AG04450 (cell line): ENCODE results near the gene APOA4. TPM values are rescaled to one million over a fixed set of nuclear protein-coding genes. Genes with fewer than 3 reads are reported as not detected.

Source experiments
- CTCF ChIA-PET: fragments of 300-600, 350-600 bp; formaldehyde crosslinking; extraction: SDS; loops from one replicate; lab custom pipeline; 2022; ENCODE audit warnings: antibody characterized with exemption, inconsistent platforms; lab: Charles Lee
- POLR2A ChIA-PET: fragments of 350-600 bp; formaldehyde crosslinking; extraction: SDS; loops from one replicate; lab custom pipeline; 2021; ENCODE audit warnings: antibody characterized with exemption, inconsistent platforms; lab: Yijun Ruan, JAX
- DNase-seq: peaks from one replicate; pipeline ENCODE4 v3.0.0-alpha.2; 2011; ENCODE audit warnings: low read depth, low spot score
- H3K27ac ChIP-seq: one replicate; pipeline ENCODE4 v1.5.1; 2012; ENCODE audit warnings: low read depth, low read length, control low read depth
- H3K27me3 ChIP-seq: one replicate; pipeline ENCODE4 v1.6.0; 2012; ENCODE audit warnings: low read length; ENCODE audit not compliant: control insufficient read depth, insufficient read depth
- H3K4me3 ChIP-seq: 2 replicates; pipeline ENCODE4 v1.5.1; 2011; ENCODE audit warnings: mild to moderate bottlenecking, low read depth, low read length, control low read depth
- H3K9me3 ChIP-seq: 2 replicates; pipeline ENCODE4 v1.5.1; 2012; ENCODE audit warnings: low read length; ENCODE audit not compliant: control insufficient read depth, insufficient read depth
- polyA plus RNA-seq: library from polyadenylated mRNA; depleted of rRNA; stranded (reverse); fragments of >200 nt; gene quantifications from 2 replicates; pipeline ENCODE4 v1.2.3, GENCODE V29; 2011
- TF ChIP-seq, protein P1 (sequence below): IDR thresholded peaks from 2 replicates; pipeline ENCODE4 v1.5.1; 2011; ENCODE audit warnings: low read depth, low read length, control low read depth, inconsistent platforms

APOA4 gene
- polyA plus RNA-seq, 1 experiment, result not detected

DNA sequence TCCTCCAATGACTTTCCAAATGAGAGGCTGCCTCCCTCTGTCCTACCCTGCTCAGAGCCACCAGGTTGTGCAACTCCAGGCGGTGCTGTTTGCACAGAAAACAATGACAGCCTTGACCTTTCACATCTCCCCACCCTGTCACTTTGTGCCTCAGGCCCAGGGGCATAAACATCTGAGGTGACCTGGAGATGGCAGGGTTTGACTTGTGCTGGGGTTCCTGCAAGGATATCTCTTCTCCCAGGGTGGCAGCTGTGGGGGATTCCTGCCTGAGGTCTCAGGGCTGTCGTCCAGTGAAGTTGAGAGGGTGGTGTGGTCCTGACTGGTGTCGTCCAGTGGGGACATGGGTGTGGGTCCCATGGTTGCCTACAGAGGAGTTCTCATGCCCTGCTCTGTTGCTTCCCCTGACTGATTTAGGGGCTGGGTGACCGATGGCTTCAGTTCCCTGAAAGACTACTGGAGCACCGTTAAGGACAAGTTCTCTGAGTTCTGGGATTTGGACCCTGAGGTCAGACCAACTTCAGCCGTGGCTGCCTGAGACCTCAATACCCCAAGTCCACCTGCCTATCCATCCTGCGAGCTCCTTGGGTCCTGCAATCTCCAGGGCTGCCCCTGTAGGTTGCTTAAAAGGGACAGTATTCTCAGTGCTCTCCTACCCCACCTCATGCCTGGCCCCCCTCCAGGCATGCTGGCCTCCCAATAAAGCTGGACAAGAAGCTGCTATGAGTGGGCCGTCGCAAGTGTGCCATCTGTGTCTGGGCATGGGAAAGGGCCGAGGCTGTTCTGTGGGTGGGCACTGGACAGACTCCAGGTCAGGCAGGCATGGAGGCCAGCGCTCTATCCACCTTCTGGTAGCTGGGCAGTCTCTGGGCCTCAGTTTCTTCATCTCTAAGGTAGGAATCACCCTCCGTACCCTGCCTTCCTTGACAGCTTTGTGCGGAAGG, 9.5 kb upstream of the APOA4 start:
- TF ChIP-seq, protein P1, sequence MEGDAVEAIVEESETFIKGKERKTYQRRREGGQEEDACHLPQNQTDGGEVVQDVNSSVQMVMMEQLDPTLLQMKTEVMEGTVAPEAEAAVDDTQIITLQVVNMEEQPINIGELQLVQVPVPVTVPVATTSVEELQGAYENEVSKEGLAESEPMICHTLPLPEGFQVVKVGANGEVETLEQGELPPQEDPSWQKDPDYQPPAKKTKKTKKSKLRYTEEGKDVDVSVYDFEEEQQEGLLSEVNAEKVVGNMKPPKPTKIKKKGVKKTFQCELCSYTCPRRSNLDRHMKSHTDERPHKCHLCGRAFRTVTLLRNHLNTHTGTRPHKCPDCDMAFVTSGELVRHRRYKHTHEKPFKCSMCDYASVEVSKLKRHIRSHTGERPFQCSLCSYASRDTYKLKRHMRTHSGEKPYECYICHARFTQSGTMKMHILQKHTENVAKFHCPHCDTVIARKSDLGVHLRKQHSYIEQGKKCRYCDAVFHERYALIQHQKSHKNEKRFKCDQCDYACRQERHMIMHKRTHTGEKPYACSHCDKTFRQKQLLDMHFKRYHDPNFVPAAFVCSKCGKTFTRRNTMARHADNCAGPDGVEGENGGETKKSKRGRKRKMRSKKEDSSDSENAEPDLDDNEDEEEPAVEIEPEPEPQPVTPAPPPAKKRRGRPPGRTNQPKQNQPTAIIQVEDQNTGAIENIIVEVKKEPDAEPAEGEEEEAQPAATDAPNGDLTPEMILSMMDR, result no peak
- CTCF ChIA-PET, result interaction anchor here (5.3 kb wide), 1 partner anchor 39 kb away, joined by 138 read pairs; the partner anchor contains the start of gene APOA5

DNA sequence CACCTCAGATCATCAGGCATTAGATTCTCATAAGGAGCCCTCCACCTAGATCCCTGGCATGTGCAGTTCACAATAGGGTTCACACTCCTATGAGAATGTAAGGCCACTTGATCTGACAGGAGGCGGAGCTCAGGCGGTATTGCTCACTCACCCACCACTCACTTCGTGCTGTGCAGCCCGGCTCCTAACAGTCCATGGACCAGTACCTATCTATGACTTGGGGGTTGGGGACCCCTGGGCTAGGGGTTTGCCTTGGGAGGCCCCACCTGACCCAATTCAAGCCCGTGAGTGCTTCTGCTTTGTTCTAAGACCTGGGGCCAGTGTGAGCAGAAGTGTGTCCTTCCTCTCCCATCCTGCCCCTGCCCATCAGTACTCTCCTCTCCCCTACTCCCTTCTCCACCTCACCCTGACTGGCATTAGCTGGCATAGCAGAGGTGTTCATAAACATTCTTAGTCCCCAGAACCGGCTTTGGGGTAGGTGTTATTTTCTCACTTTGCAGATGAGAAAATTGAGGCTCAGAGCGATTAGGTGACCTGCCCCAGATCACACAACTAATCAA, 8.8 kb upstream of the APOA4 start:
- Histone ChIP-seq H3K4me3 (no peak overlapping the region), H3K27ac (no peak overlapping the region), H3K9me3 (no peaks in the 10 kb centered on the region), H3K27me3 (peaks cover 2% of the 10 kb centered on the region)
- TF ChIP-seq, protein P1, result no peak
- ChIA-PET CTCF (no interaction called here), POLR2A (no interaction called here)
- DNase-seq, result no peak

More for the DNA sequence above, 9.5 kb upstream of the APOA4 start:
- no peak overlapping the region for H3K27ac ChIP-seq
- no peak overlapping the region for H3K4me3 ChIP-seq
- POLR2A ChIA-PET, result no interaction called here
- H3K27me3 ChIP-seq, result no peaks in the 10 kb centered on the region
- H3K9me3 ChIP-seq, result no peaks in the 10 kb centered on the region
- no peak for DNase-seq

DNA sequence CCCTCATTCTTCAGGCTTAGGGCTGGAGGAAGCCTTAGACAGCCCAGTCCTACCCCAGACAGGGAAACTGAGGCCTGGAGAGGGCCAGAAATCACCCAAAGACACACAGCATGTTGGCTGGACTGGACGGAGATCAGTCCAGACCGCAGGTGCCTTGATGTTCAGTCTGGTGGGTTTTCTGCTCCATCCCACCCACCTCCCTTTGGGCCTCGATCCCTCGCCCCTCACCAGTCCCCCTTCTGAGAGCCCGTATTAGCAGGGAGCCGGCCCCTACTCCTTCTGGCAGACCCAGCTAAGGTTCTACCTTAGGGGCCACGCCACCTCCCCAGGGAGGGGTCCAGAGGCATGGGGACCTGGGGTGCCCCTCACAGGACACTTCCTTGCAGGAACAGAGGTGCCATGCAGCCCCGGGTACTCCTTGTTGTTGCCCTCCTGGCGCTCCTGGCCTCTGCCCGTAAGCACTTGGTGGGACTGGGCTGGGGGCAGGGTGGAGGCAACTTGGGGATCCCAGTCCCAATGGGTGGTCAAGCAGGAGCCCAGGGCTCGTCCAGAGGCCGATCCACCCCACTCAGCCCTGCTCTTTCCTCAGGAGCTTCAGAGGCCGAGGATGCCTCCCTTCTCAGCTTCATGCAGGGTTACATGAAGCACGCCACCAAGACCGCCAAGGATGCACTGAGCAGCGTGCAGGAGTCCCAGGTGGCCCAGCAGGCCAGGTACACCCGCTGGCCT, 7.2 kb upstream of the APOA4 start:
- Histone ChIP-seq H3K9me3 (no peaks in the 10 kb centered on the region), H3K27ac (no peak overlapping the region), H3K27me3 (peaks cover 2% of the 10 kb centered on the region), H3K4me3 (no peak overlapping the region)
- DNase-seq, result no peak
- ChIA-PET CTCF (interaction anchor here (0.7 kb wide), 1 partner anchor 39 kb away, joined by 3 read pairs; the partner anchor contains the start of gene APOA5), POLR2A (no interaction called here)
- TF ChIP-seq, protein P1, result no peak

DNA sequence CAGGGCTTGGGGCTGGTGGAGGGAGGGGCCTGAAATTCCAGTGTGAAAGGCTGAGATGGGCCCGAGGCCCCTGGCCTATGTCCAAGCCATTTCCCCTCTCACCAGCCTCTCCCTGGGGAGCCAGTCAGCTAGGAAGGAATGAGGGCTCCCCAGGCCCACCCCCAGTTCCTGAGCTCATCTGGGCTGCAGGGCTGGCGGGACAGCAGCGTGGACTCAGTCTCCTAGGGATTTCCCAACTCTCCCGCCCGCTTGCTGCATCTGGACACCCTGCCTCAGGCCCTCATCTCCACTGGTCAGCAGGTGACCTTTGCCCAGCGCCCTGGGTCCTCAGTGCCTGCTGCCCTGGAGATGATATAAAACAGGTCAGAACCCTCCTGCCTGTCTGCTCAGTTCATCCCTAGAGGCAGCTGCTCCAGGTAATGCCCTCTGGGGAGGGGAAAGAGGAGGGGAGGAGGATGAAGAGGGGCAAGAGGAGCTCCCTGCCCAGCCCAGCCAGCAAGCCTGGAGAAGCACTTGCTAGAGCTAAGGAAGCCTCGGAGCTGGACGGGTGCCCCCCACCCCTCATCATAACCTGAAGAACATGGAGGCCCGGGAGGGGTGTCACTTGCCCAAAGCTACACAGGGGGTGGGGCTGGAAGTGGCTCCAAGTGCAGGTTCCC, 6.5 kb upstream of the APOA4 start, which contains the start of gene APOC3:
Gene APOC3 (plus strand): TSS at position 383 of the 659 bp plus-strand sequence. CDS start 676 bp downstream, outside the sequence.
- Histone ChIP-seq H3K4me3 (no peak within 1 kb of the TSS), H3K27me3 (peaks cover 2% of the 10 kb centered on the region), H3K27ac (no peak within 1 kb of the TSS), H3K9me3 (no peaks in the 10 kb centered on the region)
- ChIA-PET POLR2A (interaction anchor here (0.6 kb wide), 1 partner anchor 350 kb away, joined by 3 read pairs; no protein-coding TSS in a partner anchor), CTCF (interaction anchor here (0.7 kb wide), 1 partner anchor 38 kb away, joined by 3 read pairs; the partner anchor contains the start of gene APOA5)
- DNase-seq, result no peak
- TF ChIP-seq, protein P1, result no peak
